Psoas muscle (tissue), 8 donors: Measurements from ENCODE around the gene SYT12. TPM values are rescaled to one million over a fixed set of nuclear protein-coding genes. Genes with fewer than 3 reads are reported as not detected.

Experiments
- ATAC-seq, 4 donors: fragments of 200-7000 bp; cut with Tn5 transposase; one replicate each; pipeline ENCODE4 v1.9.1; 2020; ENCODE audit warnings: moderate library complexity in 3 of 4, mild to moderate bottlenecking in 2 of 4
- DNase-seq, 2 donors: peaks; one replicate each; pipeline ENCODE4 v3.0.0-alpha.2; 2020
- H3K27ac ChIP-seq: fragments of 200-600 bp; one replicate; pipeline ENCODE4 v1.8.0; 2022
- H3K27me3 ChIP-seq, 3 donors: fragments of 200-600 bp in 1 of 3; one replicate each; pipeline versions ENCODE4 v1.6.1 to v1.8.0; 2013 to 2022; ENCODE audit warnings: low read length in 2 of 3, mild to moderate bottlenecking in 2 of 3, moderate library complexity in 1 of 3; ENCODE audit not compliant: insufficient read depth in 3 of 3
- H3K36me3 ChIP-seq, 2 donors: fragments of 200-600 bp in 1 of 2; one replicate each; pipeline versions ENCODE4 v1.6.1 to v1.8.0; 2013 to 2022; ENCODE audit warnings: low read depth in 1 of 2, mild to moderate bottlenecking in 1 of 2, moderate library complexity in 1 of 2; ENCODE audit not compliant: insufficient read depth in 1 of 2
- H3K4me1 ChIP-seq: fragments of 200-600 bp; one replicate; pipeline ENCODE4 v1.8.0; 2022
- H3K4me3 ChIP-seq: fragments of 200-600 bp; one replicate; pipeline ENCODE4 v1.8.0; 2022; ENCODE audit warnings: mild to moderate bottlenecking
- H3K9me3 ChIP-seq: fragments of 200-600 bp; one replicate; pipeline ENCODE4 v1.8.0; 2022
- WGBS, 3 donors: extraction: QIAGEN DNeasy Blood & Tissue Kit; methylation state at CpG; one replicate each; pipeline versions ENCODE4 v1.1.6 to v1.1.7; 2013; 5-methylcytosine and 5-hydroxymethylcytosine counted together
- intact Hi-C, 2 donors: fragments of 100-400 bp; cut with DNase I; formaldehyde crosslinking; loops; one replicate each; pipeline versions ENCODE4 v1.11.0 to v1.14.2; 2022
- polyA plus RNA-seq, 3 donors: library from polyadenylated mRNA; stranded (reverse); fragments of 200-250 nt; gene quantifications; one replicate each; pipeline ENCODE4 v1.2.3, GENCODE V29; 2013
- total RNA-seq, 4 donors: library from RNA; stranded (reverse); fragmentation: NEBNext Ultra II Directional in 2 of 4; extraction: Animal tissue kit (Norgen Biotek cat#: 25700) in 2 of 4; gene quantifications; one replicate each; pipeline versions ENCODE4 v1.2.1 to v1.2.4, GENCODE V29; 2021 to 2023
- TF ChIP-seq, protein P1 (sequence below): fragments of 200-600 bp; IDR thresholded peaks from one replicate; pipeline ENCODE4 v1.8.0; 2022; ENCODE audit warnings: antibody characterized with exemption
- donor health status: healthy with polysubstance abuse.
- donor health status: DM: no; HTN: no; CAD: no; lungs with moderate emphysema.
- donor health status: Bipolar disorder and iron deficiency.
- donor health status: healthy.
- donor health status: DM: yes; HTN: yes; CAD: no.
- donor health status: DM: no; HTN: no; CAD: no.
- donor health status: DM: no; HTN: no; CAD: no.
- donor health status: DM: yes; HTN: yes; CAD: no.

The SYT12 gene
- total and polyA plus RNA-seq, 7 donors = 0.17 to 0.61 (median 0.29) TPM; not detected in 1

DNA sequence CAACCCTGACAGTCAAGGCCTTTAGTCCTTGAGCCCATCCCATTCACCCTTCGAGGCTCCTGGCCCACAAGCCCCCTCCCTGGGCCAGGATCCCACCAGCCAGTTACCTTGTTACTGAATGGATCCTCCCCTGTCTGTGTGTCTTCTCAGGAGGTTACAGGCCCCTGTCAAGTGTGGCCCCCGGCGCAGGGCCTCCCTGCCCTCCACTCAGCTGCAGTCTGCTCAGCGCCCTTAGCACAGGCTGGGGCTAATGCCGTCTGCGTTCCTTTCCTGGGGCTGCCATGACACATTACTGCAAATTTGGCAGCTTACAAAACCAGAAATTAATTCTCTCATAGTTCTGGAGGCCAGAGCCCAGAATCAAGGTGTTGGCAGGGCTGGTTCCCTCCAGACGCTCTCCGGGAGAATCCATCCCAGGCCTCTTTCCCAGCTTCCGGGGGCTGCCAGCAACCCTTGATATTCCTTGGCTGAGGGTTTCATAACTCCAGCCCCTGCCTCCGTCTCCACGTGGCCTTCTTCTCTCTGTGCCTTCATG is 9.4 kb upstream of the SYT12 start:
- Histone ChIP-seq H3K27ac (no peak overlapping the region), H3K36me3 (no peaks in the 10 kb centered on the region), H3K9me3 (no peaks in the 10 kb centered on the region), H3K4me3 (no peak overlapping the region), H3K27me3 (no peaks in the 10 kb centered on the region), H3K4me1 (no peaks in the 10 kb centered on the region)
- WGBS, 3 donors = 82 to 87% (median 84%) methylated on average over 11 of the region's 11 CpGs
- DNase-seq (no peak), ATAC-seq (no peak)
- intact Hi-C loops = no loop called here
- TF ChIP-seq, protein P1, sequence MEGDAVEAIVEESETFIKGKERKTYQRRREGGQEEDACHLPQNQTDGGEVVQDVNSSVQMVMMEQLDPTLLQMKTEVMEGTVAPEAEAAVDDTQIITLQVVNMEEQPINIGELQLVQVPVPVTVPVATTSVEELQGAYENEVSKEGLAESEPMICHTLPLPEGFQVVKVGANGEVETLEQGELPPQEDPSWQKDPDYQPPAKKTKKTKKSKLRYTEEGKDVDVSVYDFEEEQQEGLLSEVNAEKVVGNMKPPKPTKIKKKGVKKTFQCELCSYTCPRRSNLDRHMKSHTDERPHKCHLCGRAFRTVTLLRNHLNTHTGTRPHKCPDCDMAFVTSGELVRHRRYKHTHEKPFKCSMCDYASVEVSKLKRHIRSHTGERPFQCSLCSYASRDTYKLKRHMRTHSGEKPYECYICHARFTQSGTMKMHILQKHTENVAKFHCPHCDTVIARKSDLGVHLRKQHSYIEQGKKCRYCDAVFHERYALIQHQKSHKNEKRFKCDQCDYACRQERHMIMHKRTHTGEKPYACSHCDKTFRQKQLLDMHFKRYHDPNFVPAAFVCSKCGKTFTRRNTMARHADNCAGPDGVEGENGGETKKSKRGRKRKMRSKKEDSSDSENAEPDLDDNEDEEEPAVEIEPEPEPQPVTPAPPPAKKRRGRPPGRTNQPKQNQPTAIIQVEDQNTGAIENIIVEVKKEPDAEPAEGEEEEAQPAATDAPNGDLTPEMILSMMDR = no peak

DNA sequence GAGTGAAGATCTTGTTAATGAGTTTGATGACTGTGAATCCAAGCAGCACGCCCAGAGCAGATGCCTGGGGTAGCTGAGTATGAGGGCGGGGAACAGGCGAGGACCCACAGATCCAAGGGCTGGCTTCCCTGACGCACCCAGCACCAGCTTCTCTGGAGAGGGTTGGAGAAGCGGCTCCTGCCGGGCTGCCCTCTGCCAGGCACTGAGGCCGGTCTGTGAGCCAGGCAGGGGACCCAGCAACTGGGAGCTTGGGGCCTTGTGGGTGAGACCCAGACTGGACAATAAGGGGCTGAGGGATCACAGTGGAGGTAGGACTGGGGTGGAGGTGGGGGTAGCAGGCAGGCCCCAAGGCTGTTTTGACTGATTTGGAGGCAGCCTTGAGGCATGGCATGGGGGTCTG is 8.6 kb upstream of the SYT12 start:
- WGBS, 3 donors = 96 to 100% (median 96%) methylated on average over 7 of the region's 7 CpGs
- Histone ChIP-seq H3K4me1 (no peaks in the 10 kb centered on the region), H3K9me3 (no peaks in the 10 kb centered on the region), H3K4me3 (no peak overlapping the region), H3K36me3 (no peaks in the 10 kb centered on the region), H3K27me3 (no peaks in the 10 kb centered on the region), H3K27ac (no peak overlapping the region)
- intact Hi-C loops = no loop called here
- TF ChIP-seq, protein P1 = no peak
- DNase-seq (no peak), ATAC-seq (no peak)

DNA sequence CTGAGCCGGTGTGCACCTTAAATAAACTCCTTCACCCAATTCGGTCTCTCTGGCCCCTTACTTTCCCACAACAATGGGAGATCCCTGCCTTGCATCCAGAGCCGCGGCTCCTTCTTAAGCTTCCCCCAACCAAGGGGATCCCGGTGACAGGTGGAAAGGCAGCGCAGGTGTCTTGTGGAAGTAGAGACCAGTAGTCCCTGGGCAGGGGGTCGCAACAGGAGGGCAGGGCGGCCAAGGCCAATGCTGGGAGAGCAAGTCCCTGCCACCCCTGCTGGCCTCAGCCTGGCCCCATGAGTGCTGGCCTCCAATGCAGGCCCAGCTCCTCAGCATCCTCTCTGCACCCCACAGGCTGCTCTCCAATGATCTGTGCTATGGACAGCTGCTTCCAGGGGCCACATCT is 7.9 kb upstream of the SYT12 start:
- TF ChIP-seq, protein P1 = no peak
- ATAC-seq = no peak

DNA sequence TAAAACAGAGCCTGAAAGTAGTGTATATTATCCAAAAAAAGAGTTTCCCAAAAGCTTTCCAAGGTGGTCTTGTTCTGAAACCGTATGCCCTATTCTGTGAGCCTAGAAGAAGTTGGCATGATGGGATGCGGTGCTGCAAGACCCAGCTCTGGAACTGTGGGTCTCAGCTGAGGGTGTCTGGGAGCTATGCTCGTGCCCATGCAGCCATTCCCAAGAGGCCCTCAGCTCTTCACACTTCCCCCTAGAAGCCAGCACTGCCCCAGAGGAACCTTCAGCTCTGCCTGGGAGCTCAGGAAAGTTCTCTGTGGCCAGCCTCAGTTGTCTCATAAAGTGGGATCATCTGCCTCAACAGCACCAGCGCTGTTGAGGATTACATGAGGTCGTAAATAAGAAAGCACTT is 6.4 kb upstream of the SYT12 start:
- Histone ChIP-seq H3K27me3 (no peaks in the 10 kb centered on the region), H3K4me1 (no peaks in the 10 kb centered on the region), H3K4me3 (no peak overlapping the region), H3K36me3 (no peaks in the 10 kb centered on the region), H3K9me3 (no peaks in the 10 kb centered on the region), H3K27ac (no peak overlapping the region)
- TF ChIP-seq, protein P1 = no peak
- intact Hi-C loops = no loop called here
- DNase-seq = no peak
- 79 to 84% (median 82%) methylated on average over 5 of the region's 5 CpGs for WGBS, 3 donors
- ATAC-seq = no peak

More for the DNA sequence above, 7.9 kb upstream of the SYT12 start:
- Histone ChIP-seq H3K27me3 (no peaks in the 10 kb centered on the region), H3K4me1 (no peaks in the 10 kb centered on the region), H3K27ac (no peak overlapping the region), H3K36me3 (no peaks in the 10 kb centered on the region), H3K9me3 (no peaks in the 10 kb centered on the region), H3K4me3 (no peak overlapping the region)
- DNase-seq = no peak
- WGBS, 3 donors = 86 to 90% (median 87%) methylated on average over 8 of the region's 8 CpGs
- intact Hi-C loops = no loop called here

DNA sequence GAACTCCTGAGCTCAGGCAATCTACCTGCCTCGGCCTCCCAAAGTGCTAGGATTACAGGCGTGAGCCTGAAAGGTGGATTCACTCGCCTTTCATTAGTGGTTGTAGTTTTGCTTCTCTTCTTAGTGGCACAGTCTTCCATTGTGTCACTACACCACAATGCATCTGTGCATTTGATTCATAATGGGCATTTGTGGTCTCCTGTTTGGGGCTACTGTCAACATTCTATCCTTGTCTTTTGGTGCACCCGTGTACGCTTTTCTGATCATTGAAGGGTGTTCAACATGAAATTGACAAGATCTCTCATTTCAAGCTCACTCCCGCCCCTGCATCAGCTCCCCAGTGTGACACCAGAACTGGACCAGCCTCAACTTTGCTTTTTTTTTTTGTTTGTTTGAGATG is 2.0 kb upstream of the SYT12 start:
- no peak overlapping the region for H3K27ac ChIP-seq
- H3K4me3 ChIP-seq = no peak overlapping the region
- H3K9me3 ChIP-seq = no peaks in the 10 kb centered on the region
- TF ChIP-seq, protein P1 = no peak
- intact Hi-C loops = no loop called here
- peaks cover 0 to 11% (median 0%) of the 10 kb centered on the region in 3 donors for H3K27me3 ChIP-seq
- DNase-seq (no peak), ATAC-seq (no peak)
- peaks cover 7% of the 10 kb centered on the region for H3K4me1 ChIP-seq
- WGBS, 3 donors = 86 to 93% (median 91%) methylated on average over 6 of the region's 6 CpGs
- no peaks in the 10 kb centered on the region for H3K36me3 ChIP-seq
